ENCODE data around the gene CHCHD10. TPM values are rescaled to one million over a fixed set of nuclear protein-coding genes. Genes with fewer than 3 reads are reported as not detected.

The CHCHD10 gene
- total and polyA plus RNA-seq, 10 of the 15 experiments (the other 5 are each of a cell fraction or from before 2014, with no cell fraction given), result 13.2 to 241 (median 128) TPM

DNA sequence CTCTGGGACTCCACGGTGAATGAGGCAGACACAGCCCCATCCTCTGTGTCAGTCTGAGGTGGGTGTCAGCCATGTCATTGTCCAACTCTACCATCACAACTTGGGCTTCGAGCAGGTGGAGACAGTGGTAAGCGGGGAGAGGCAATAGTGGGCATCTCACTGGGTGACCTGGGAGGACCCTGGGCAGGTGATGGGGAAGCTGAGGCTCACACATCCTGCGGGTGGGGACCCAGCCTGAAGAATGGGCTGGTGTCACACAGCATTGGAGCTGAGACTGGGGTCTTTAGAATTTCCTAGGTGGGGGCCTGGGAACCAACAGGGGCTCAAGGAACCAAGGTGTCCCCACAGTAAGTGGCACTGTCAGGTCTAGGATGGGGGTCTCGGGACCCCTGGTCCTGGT, 12.0 kb upstream of the CHCHD10 start (continued):
- TF ChIP-seq TCF7 (IDR thresholded peaks at IDR 0.05; ENCODE audit: borderline replicate concordance) (no peak), FOS (IDR thresholded peaks at IDR 0.05; ENCODE audit: borderline replicate concordance, extremely low read depth, insufficient read length) (no peak), JUND (IDR thresholded peaks at IDR 0.05; ENCODE audit: low read depth, low read length) (no peak)

DNA sequence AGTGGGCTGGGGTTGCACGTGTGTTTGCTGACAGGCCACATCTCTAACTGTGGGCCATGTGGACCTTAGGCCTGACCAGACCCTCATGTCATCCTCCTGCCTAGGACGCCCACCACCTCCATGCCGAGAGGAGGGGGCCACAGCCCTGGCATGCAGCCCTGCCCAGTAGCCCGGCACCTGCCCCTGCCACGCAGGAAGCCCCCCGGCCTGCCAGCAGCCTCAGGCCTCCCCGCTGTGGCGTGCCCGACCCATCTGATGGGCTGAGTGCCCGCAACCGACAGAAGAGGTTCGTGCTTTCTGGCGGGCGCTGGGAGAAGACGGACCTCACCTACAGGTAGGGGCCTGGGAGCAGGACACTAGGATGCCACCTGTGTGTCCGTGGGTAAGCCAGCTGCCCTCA, 11.3 kb upstream of the CHCHD10 start:
- CTCF ChIA-PET, result interaction anchor here (1.7 kb wide), 1 partner anchor 11 kb away, joined by 3 read pairs; no protein-coding TSS in a partner anchor

More for the DNA sequence above, 11.3 kb upstream of the CHCHD10 start:
- 74% methylated on average over 16 of the region's 16 CpGs for WGBS (ENCODE audit: insufficient coverage, insufficient replicate concordance, low lambda C conversion rate, missing lambda C conversion rate)
- peaks cover 0 to 2% of the 10 kb centered on the region in 2 experiments; a peak in 1 of 4 replicates for H3K27me3 ChIP-seq (replicated peaks in 1 of 2; ENCODE audit: control insufficient read depth in 2 of 2, insufficient read depth in 2 of 2, low read length in 1 of 2)
- ATAC-seq (no peak), DNase-seq (ENCODE audit: low read depth, low spot score) (no peak), FAIRE-seq (no peak)
- no peaks in the 10 kb centered on the region for H4K20me1 ChIP-seq (ENCODE audit: control insufficient read depth, insufficient read depth)
- SMC1A ChIA-PET (ENCODE audit: uncharacterized antibody, unreplicated experiment), result interaction anchor here (0.7 kb wide), 1 partner anchor 45 kb away, joined by 4 read pairs; no protein-coding TSS in a partner anchor
- BruUV-seq (replicated peaks), result no TSS peak
- TF ChIP-seq, protein P1, sequence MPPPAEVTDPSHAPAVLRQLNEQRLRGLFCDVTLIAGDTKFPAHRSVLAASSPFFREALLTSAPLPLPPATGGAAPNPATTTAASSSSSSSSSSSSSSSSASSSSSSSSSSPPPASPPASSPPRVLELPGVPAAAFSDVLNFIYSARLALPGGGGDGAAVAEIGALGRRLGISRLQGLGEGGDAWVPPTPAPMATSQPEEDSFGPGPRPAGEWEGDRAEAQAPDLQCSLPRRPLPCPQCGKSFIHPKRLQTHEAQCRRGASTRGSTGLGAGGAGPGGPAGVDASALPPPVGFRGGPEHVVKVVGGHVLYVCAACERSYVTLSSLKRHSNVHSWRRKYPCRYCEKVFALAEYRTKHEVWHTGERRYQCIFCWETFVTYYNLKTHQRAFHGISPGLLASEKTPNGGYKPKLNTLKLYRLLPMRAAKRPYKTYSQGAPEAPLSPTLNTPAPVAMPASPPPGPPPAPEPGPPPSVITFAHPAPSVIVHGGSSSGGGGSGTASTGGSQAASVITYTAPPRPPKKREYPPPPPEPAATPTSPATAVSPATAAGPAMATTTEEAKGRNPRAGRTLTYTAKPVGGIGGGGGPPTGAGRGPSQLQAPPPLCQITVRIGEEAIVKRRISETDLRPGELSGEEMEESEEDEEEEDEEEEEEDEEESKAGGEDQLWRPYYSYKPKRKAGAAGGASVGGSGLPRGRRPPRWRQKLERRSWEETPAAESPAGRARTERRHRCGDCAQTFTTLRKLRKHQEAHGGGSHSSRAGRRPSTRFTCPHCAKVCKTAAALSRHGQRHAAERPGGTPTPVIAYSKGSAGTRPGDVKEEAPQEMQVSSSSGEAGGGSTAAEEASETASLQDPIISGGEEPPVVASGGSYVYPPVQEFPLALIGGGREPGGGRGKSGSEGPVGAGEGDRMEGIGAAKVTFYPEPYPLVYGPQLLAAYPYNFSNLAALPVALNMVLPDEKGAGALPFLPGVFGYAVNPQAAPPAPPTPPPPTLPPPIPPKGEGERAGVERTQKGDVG (CRISPR knock-in tag; IDR thresholded peaks at IDR 0.05), result no peak
- TF ChIP-seq, protein P2, sequence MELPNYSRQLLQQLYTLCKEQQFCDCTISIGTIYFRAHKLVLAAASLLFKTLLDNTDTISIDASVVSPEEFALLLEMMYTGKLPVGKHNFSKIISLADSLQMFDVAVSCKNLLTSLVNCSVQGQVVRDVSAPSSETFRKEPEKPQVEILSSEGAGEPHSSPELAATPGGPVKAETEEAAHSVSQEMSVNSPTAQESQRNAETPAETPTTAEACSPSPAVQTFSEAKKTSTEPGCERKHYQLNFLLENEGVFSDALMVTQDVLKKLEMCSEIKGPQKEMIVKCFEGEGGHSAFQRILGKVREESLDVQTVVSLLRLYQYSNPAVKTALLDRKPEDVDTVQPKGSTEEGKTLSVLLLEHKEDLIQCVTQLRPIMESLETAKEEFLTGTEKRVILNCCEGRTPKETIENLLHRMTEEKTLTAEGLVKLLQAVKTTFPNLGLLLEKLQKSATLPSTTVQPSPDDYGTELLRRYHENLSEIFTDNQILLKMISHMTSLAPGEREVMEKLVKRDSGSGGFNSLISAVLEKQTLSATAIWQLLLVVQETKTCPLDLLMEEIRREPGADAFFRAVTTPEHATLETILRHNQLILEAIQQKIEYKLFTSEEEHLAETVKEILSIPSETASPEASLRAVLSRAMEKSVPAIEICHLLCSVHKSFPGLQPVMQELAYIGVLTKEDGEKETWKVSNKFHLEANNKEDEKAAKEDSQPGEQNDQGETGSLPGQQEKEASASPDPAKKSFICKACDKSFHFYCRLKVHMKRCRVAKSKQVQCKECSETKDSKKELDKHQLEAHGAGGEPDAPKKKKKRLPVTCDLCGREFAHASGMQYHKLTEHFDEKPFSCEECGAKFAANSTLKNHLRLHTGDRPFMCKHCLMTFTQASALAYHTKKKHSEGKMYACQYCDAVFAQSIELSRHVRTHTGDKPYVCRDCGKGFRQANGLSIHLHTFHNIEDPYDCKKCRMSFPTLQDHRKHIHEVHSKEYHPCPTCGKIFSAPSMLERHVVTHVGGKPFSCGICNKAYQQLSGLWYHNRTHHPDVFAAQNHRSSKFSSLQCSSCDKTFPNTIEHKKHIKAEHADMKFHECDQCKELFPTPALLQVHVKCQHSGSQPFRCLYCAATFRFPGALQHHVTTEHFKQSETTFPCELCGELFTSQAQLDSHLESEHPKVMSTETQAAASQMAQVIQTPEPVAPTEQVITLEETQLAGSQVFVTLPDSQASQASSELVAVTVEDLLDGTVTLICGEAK (IDR thresholded peaks at IDR 0.05; ENCODE audit: borderline replicate concordance), result no peak
- TF ChIP-seq PML (IDR thresholded peaks at IDR 0.05; ENCODE audit: low read length) (no peak), SP1 (IDR thresholded peaks at IDR 0.05; ENCODE audit: low read depth, low read length) (no peak), SMARCA5 (IDR thresholded peaks at IDR 0.05) (no peak), ZNF207 (IDR thresholded peaks at IDR 0.05; ENCODE audit: borderline replicate concordance) (no peak)
- TF ChIP-seq, protein P3, sequence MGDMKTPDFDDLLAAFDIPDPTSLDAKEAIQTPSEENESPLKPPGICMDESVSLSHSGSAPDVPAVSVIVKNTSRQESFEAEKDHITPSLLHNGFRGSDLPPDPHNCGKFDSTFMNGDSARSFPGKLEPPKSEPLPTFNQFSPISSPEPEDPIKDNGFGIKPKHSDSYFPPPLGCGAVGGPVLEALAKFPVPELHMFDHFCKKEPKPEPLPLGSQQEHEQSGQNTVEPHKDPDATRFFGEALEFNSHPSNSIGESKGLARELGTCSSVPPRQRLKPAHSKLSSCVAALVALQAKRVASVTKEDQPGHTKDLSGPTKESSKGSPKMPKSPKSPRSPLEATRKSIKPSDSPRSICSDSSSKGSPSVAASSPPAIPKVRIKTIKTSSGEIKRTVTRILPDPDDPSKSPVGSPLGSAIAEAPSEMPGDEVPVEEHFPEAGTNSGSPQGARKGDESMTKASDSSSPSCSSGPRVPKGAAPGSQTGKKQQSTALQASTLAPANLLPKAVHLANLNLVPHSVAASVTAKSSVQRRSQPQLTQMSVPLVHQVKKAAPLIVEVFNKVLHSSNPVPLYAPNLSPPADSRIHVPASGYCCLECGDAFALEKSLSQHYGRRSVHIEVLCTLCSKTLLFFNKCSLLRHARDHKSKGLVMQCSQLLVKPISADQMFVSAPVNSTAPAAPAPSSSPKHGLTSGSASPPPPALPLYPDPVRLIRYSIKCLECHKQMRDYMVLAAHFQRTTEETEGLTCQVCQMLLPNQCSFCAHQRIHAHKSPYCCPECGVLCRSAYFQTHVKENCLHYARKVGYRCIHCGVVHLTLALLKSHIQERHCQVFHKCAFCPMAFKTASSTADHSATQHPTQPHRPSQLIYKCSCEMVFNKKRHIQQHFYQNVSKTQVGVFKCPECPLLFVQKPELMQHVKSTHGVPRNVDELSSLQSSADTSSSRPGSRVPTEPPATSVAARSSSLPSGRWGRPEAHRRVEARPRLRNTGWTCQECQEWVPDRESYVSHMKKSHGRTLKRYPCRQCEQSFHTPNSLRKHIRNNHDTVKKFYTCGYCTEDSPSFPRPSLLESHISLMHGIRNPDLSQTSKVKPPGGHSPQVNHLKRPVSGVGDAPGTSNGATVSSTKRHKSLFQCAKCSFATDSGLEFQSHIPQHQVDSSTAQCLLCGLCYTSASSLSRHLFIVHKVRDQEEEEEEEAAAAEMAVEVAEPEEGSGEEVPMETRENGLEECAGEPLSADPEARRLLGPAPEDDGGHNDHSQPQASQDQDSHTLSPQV (IDR thresholded peaks at IDR 0.05), result no peak
- no peaks in the 10 kb centered on the region for H3K36me3 ChIP-seq (ENCODE audit: control insufficient read depth in 2 of 2, insufficient read depth in 2 of 2, low read length in 1 of 2)
- no peak overlapping the region for H2AFZ ChIP-seq (ENCODE audit: control insufficient read depth, low read depth, low read length)
- H3K4me3 ChIP-seq, result no peak overlapping the region
- intact Hi-C loops (cut with micrococcal nuclease; ENCODE audit: unreplicated experiment), result no loop called here
- POLR2A ChIA-PET, result no interaction called here
- in situ Hi-C loops (cut with MboI), result no loop called here
- no peak overlapping the region for H3K9ac ChIP-seq (ENCODE audit: control insufficient read depth, insufficient read depth, low read length)
- H3K27ac ChIP-seq (ENCODE audit: control insufficient read depth, insufficient read depth), result no peak overlapping the region
- RAD21 ChIA-PET (ENCODE audit: unreplicated experiment), result no interaction called here
- no peaks in the 10 kb centered on the region for H3K9me3 ChIP-seq (replicated peaks; ENCODE audit: control insufficient read depth, insufficient read depth, low read length)
- no peaks in the 10 kb centered on the region for H3K4me1 ChIP-seq (ENCODE audit: control insufficient read depth, insufficient read depth, low read length)
- no peak overlapping the region for H3K4me2 ChIP-seq (ENCODE audit: control insufficient read depth, insufficient read depth)
- H3K79me2 ChIP-seq (ENCODE audit: control insufficient read depth, insufficient read depth, low read length), result no peaks in the 10 kb centered on the region

Data from GM12878 (cell line).